Transverse colon (tissue), 4 donors: Measurements from ENCODE around the gene PHACTR4. TPM values are rescaled to one million over a fixed set of nuclear protein-coding genes. Genes with fewer than 3 reads are reported as not detected.
"Not testable (repeated sequence)": the region's sequence is repeated elsewhere in the genome, so short reads cannot be mapped to it uniquely, and the experiment has no call there.

ENCODE experiments used
- DNase-seq: peaks from one replicate; pipeline ENCODE4 v3.0.0-alpha.2; 2019
- H3K27ac ChIP-seq, 4 donors: fragments of 200-600 bp; sonication (generic); 2 replicates each; pipeline ENCODE4 v1.5.1; 2016 to 2018; ENCODE audit warnings: inconsistent platforms in 4 of 4
- H3K27me3 ChIP-seq: fragments of 200-600 bp; sonication (generic); 2 replicates; pipeline ENCODE4 v1.5.1; 2017; ENCODE audit warnings: inconsistent platforms
- H3K36me3 ChIP-seq, 4 donors: fragments of 200-600 bp; sonication (generic); 2 replicates each; pipeline ENCODE4 v1.5.1; 2017 to 2019; ENCODE audit warnings: inconsistent platforms in 4 of 4
- H3K4me1 ChIP-seq, 4 donors: fragments of 200-600 bp; sonication (generic); 2 replicates each; pipeline ENCODE4 v1.5.1; 2017 to 2020; ENCODE audit warnings: inconsistent platforms in 4 of 4
- H3K4me3 ChIP-seq, 4 donors: fragments of 200-600 bp; sonication (generic); 1 replicate in 1 of 4; 2 replicates in 3 of 4; pipeline versions ENCODE4 v1.5.1 to v1.6.1; 2017 to 2019; ENCODE audit warnings: inconsistent platforms in 4 of 4
- H3K9me3 ChIP-seq, 2 donors: fragments of 200-600 bp; sonication (generic); 2 replicates each; pipeline ENCODE4 v1.5.1; 2017 to 2019; ENCODE audit warnings: inconsistent platforms in 2 of 2
- EP300 ChIP-seq: sonication (generic); formaldehyde crosslinking; IDR thresholded peaks from one replicate; pipeline ENCODE4 v1.6.1; 2017; ENCODE audit warnings: antibody characterized with exemption, low read depth
- POLR2A ChIP-seq: fragments of 450-650 bp; IDR thresholded peaks from one replicate; pipeline ENCODE4 v1.6.1; 2016; ENCODE audit warnings: antibody characterized with exemption, mild to moderate bottlenecking, moderate library complexity
- POLR2AphosphoS5 ChIP-seq, 3 donors: sonication (generic); formaldehyde crosslinking; IDR thresholded peaks; one replicate each; pipeline ENCODE4 v1.6.1; 2016; ENCODE audit warnings: antibody characterized with exemption in 3 of 3
- WGBS, 2 donors: methylation state at CpG; one replicate each; pipeline ENCODE4 v1.1.5; 2018; ENCODE audit warnings: low coverage in 1 of 2; 5-methylcytosine and 5-hydroxymethylcytosine counted together
- in situ Hi-C, 4 donors: fragments of 200-750 bp; cut with MboI; loops; one replicate each; pipeline versions ENCODE4 v1.15.0 to v1.15.1; 2017; ENCODE audit warnings: low sequenced_read_pairs in 3 of 4, low pct_ligation_motif_present in 1 of 4, low pct_unique_long_range_greater_than_20kb in 1 of 4
- intact Hi-C: fragments of 100-400 bp; cut with DNase I; formaldehyde crosslinking; loops from one replicate; pipeline ENCODE4 v1.15.1; 2023; ENCODE audit warnings: low total_unique reads
- total RNA-seq, 4 donors: library from RNA; depleted of rRNA; stranded (reverse); fragments of >200 nt; gene quantifications; one replicate each; pipeline ENCODE4 v1.1.0, GENCODE V29; 2016
- TF ChIP-seq, protein P1 (sequence below), 5 experiments: fragments of 200-600 bp in 3 of 5; fragments of 450-650 bp in 2 of 5; sonication (generic) in 3 of 5; IDR thresholded peaks; 1 replicate in 2 of 5; 2 replicates in 3 of 5; pipeline ENCODE4 v1.5.1; 2016 to 2017; ENCODE audit warnings: antibody characterized with exemption in 5 of 5, inconsistent platforms in 3 of 5, mild to moderate bottlenecking in 2 of 5, moderate library complexity in 1 of 5

The PHACTR4 gene
- total RNA-seq, 4 donors from 2014 or later = 31.4 to 51.1 (median 41.6) TPM

DNA sequence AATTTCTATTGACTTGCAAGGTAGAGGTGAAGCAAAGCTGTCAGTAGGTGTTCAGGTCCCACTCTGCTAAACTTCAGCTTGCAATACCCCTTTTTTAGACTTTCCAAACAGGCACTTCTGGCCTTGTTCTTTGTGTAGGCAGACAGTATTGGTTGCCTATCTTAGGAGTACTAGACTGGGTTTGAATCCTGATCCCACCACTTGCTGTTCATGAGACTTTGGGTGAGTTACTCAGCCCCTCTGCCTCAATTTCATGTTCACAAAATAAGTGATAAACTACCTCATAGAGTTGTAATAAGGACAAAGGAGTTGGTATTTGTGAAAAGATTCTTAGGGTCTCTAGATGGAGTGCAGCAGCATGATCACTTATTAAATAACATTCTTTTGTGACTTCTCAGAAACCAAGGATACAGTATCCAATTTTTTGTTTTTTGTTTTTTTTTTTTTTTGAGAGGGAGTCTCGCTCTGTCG is 141.5 kb downstream of the PHACTR4 start:
- H3K27ac ChIP-seq = no peak overlapping the region
- DNase-seq = no peak
- 92 to 100% methylated on average over 1 to 2 of the region's 2 CpGs for WGBS, 2 donors
- H3K4me3 ChIP-seq = no peak overlapping the region
- peaks cover 0 to 43% (median 18%) of the 10 kb centered on the region in 4 donors for H3K36me3 ChIP-seq
- H3K27me3 ChIP-seq = no peaks in the 10 kb centered on the region
- peaks cover 25 to 53% (median 40%) of the 10 kb centered on the region in 4 donors for H3K4me1 ChIP-seq
- no peaks in the 10 kb centered on the region for H3K9me3 ChIP-seq
- intact Hi-C loops = loop anchor here (10.0 kb wide), 1 partner anchor 94 kb away; no protein-coding TSS in a partner anchor
- TF ChIP-seq POLR2AphosphoS5 (IDR thresholded peaks at IDR 0.05) (peak in 1 of 3 donors; percentile 24), EP300 (no peak)
- in situ Hi-C loops = loop anchor here in 3 of 4 donors (10.0 to 25.0 kb wide), 4 partner anchors 94 to 376 kb away; partner anchors contain the start of genes ATP5IF1 (in 1 of the 3) and DNAJC8 (in 1 of the 3)

DNA sequence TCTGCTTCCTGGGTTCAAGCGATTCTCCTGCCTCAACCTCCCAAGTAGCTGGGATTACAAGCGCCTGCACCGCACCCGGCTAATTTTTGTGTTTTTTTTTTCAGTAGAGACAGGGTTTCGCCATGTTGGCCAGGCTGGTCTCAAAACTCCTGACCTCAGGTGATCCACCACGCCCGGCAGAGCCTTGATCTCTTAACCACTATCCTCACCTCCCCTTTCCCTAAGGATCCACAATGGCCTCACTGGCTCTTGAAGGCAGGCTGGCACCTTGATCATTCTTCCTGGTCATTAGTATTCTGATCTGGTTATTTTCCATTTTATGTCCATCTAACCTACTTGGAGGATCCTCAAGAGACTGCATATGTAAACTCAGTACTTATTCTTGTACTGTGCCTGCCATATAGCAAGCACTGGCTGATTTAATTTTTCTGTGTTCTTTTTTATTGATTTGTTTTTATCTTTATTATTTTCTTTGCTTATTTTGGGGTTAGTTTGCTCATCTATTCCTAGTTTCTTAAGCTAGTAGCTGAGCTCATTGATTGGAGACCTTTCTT is 142.6 kb downstream of the PHACTR4 start:
- intact Hi-C loops = loop anchor here (10.0 kb wide), 1 partner anchor 93 kb away; no protein-coding TSS in a partner anchor
- Histone ChIP-seq H3K27ac (peak overlapping the region in 3 of 4 donors; percentile 12 to 20 (median 18)), H3K9me3 (no peaks in the 10 kb centered on the region), H3K27me3 (no peaks in the 10 kb centered on the region), H3K4me3 (no peak overlapping the region), H3K36me3 (peaks cover 0 to 43% (median 18%) of the 10 kb centered on the region in 4 donors), H3K4me1 (peaks cover 25 to 48% (median 38%) of the 10 kb centered on the region in 4 donors)
- in situ Hi-C loops = loop anchor here in 3 of 4 donors (10.0 to 25.0 kb wide), 4 partner anchors 93 to 375 kb away; partner anchors contain the start of genes ATP5IF1 (in 1 of the 3) and DNAJC8 (in 1 of the 3)
- DNase-seq = no peak
- TF ChIP-seq POLR2A (no peak), POLR2AphosphoS5 (IDR thresholded peaks at IDR 0.05) (no peak), EP300 (no peak)
- TF ChIP-seq, protein P1, sequence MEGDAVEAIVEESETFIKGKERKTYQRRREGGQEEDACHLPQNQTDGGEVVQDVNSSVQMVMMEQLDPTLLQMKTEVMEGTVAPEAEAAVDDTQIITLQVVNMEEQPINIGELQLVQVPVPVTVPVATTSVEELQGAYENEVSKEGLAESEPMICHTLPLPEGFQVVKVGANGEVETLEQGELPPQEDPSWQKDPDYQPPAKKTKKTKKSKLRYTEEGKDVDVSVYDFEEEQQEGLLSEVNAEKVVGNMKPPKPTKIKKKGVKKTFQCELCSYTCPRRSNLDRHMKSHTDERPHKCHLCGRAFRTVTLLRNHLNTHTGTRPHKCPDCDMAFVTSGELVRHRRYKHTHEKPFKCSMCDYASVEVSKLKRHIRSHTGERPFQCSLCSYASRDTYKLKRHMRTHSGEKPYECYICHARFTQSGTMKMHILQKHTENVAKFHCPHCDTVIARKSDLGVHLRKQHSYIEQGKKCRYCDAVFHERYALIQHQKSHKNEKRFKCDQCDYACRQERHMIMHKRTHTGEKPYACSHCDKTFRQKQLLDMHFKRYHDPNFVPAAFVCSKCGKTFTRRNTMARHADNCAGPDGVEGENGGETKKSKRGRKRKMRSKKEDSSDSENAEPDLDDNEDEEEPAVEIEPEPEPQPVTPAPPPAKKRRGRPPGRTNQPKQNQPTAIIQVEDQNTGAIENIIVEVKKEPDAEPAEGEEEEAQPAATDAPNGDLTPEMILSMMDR (IDR thresholded peaks at IDR 0.05) = no peak
- 82% methylated on average over 7 of the region's 7 CpGs; no CpG with 5 or more reads in 1 of the 2 donors for WGBS, 2 donors

DNA sequence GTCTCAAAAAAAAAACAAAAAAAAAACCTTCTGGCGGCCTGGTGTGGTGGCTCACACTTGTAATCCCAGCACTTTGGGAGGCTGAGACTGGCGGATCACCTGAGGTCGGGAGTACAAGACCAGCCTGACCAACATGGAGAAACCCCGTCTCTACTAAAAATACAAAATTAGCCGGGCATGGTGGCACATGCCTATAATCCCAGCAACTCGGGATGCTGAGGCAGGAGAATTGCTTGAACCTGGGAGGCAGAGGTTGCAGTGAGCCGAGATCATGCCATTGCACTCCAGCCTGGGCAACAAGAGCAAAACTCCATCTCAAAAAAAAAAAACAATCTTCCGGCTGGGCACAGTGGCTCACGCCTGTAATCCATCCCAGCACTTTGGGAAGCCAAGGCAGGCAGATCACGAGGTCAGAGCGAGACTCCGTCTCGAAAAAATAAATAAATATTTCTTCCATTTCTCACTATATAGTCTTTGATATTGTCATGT is 144.9 kb downstream of the PHACTR4 start:
- Histone ChIP-seq H3K4me1 (peaks cover 12 to 40% (median 26%) of the 10 kb centered on the region in 4 donors), H3K36me3 (peaks cover 0 to 31% (median 11%) of the 10 kb centered on the region in 4 donors)
- not testable (repeated sequence) for H3K4me3 ChIP-seq, H3K9me3 ChIP-seq, H3K27me3 ChIP-seq, DNase-seq, H3K27ac ChIP-seq
- WGBS, 2 donors = 82% methylated on average over 13 of the region's 13 CpGs; no CpG with 5 or more reads in 1 of the 2 donors
- intact Hi-C loops = loop anchor here (10.0 kb wide), 1 partner anchor 90 kb away; no protein-coding TSS in a partner anchor
- in situ Hi-C loops = loop anchor here in 3 of 4 donors (10.0 to 25.0 kb wide), 4 partner anchors 90 to 373 kb away; partner anchors contain the start of genes ATP5IF1 (in 1 of the 3) and DNAJC8 (in 1 of the 3)

DNA sequence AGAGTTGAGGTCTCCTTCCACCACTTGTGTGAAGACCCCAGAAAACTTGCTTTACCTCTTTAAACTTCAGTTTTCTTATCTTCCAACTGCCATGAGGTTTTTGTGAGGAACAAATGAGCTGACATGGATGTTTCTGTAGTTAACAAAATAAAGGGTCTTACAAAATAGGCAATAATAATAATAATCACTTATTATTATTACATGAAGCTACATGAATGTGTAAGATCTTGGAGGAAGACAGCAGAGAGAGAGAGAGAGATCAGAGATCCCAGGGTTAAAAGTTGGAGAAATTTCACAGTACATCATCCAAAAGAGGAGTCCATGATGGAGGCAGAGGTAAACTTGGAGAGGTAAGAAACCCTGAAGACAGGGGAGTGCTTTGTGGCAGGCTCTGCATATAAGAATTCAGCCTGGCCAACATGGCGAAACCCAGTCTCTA is 147.0 kb downstream of the PHACTR4 start:
- Histone ChIP-seq H3K4me3 (no peak overlapping the region), H3K9me3 (no peaks in the 10 kb centered on the region), H3K27ac (peak overlapping the region in 2 of 4 donors; percentile 5 to 94), H3K36me3 (peaks cover 0 to 12% (median 4%) of the 10 kb centered on the region in 4 donors), H3K4me1 (peaks cover 10 to 24% (median 12%) of the 10 kb centered on the region in 4 donors), H3K27me3 (no peaks in the 10 kb centered on the region)
- DNase-seq = no peak
- 80 to 100% methylated on average over 1 of the region's 1 CpG for WGBS, 2 donors
- in situ Hi-C loops (loop anchor here in 3 of 4 donors (5.0 to 25.0 kb wide), 5 partner anchors 86 to 371 kb away; partner anchors contain the start of genes ATP5IF1 (in 1 of the 3) and DNAJC8 (in 1 of the 3)), intact Hi-C loops (loop anchor here (10.0 kb wide), 1 partner anchor 88 kb away; no protein-coding TSS in a partner anchor)
- TF ChIP-seq, protein P1 (IDR thresholded peaks at IDR 0.05) = no peak
- TF ChIP-seq EP300 (no peak), POLR2AphosphoS5 (IDR thresholded peaks at IDR 0.05) (no peak), POLR2A (no peak)
